IMR-90 (cell line): Measurements from ENCODE around the gene HSPB6. TPM values are rescaled to one million over a fixed set of nuclear protein-coding genes. Genes with fewer than 3 reads are reported as not detected.

Experiments
- ATAC-seq: fragments of 200-7000 bp; cut with Tn5 transposase; 2 replicates; pipeline ENCODE4 v1.9.1; 2020; ENCODE audit warnings: low read depth, mild to moderate bottlenecking, moderate library complexity
- BruUV-seq: library from RNA; stranded (reverse); fragments of 400-500 nt; replicated peaks from 2 replicates; lab custom pipeline; 2021; lab: Mats Ljungman, UMichigan
- CTCF ChIA-PET: fragments of 300-600 bp; formaldehyde crosslinking; extraction: SDS; loops from one replicate; lab custom pipeline; 2021; ENCODE audit warnings: antibody characterized with exemption; lab: Yijun Ruan, JAX
- POLR2A ChIA-PET: fragments of 300-600 bp; sonication (Branson Sonifier 250); formaldehyde crosslinking; loops from one replicate; lab custom pipeline; 2022; ENCODE audit warnings: antibody characterized with exemption; ENCODE audit not compliant: unreplicated experiment; lab: Charles Lee
- DNase-seq: peaks from one replicate; pipeline ENCODE4 v3.0.0; 2013
- H2AFZ ChIP-seq: replicated peaks from 2 replicates; pipeline ENCODE3; 2013; ENCODE audit warnings: low read length, mild to moderate bottlenecking; ENCODE audit not compliant: poor library complexity
- H2AK5ac ChIP-seq: 2 replicates; pipeline ENCODE4 v1.6.1; 2013; ENCODE audit warnings: low read depth, low read length, inconsistent platforms
- H2AK9ac ChIP-seq: replicated peaks from 2 replicates; pipeline ENCODE3; 2013; ENCODE audit warnings: mild to moderate bottlenecking, low read depth, low read length, moderate library complexity; ENCODE audit not compliant: poor library complexity
- H2BK120ac ChIP-seq: 2 replicates; pipeline ENCODE4 v1.6.1; 2013; ENCODE audit warnings: low read depth, low read length, inconsistent platforms
- H2BK15ac ChIP-seq: 3 replicates; pipeline ENCODE4 v1.6.1; 2013; ENCODE audit warnings: low read depth, low read length, inconsistent platforms
- H2BK20ac ChIP-seq: 2 replicates; pipeline ENCODE4 v1.6.1; 2013; ENCODE audit warnings: low read depth, mild to moderate bottlenecking, inconsistent platforms, low read length, moderate library complexity
- H2BK5ac ChIP-seq: 2 replicates; pipeline ENCODE4 v1.6.1; 2013; ENCODE audit warnings: mild to moderate bottlenecking, low read depth, low read length, inconsistent platforms; ENCODE audit not compliant: poor library complexity, severe bottlenecking
- H3K14ac ChIP-seq: replicated peaks from 2 replicates; pipeline ENCODE4 v1.6.1; 2013; ENCODE audit warnings: low read depth, low read length, inconsistent platforms
- H3K18ac ChIP-seq: 2 replicates; pipeline ENCODE4 v1.6.1; 2013; ENCODE audit warnings: low read depth, low read length, control low read depth
- H3K23ac ChIP-seq: 2 replicates; pipeline ENCODE4 v1.6.1; 2013; ENCODE audit warnings: low read depth, low read length, inconsistent platforms
- H3K27ac ChIP-seq: 2 replicates; pipeline ENCODE4 v1.5.1; 2013; ENCODE audit warnings: mild to moderate bottlenecking, control low read depth, low read length; ENCODE audit not compliant: insufficient read depth
- H3K27me3 ChIP-seq: 2 replicates; pipeline ENCODE4 v1.6.1; 2013; ENCODE audit warnings: low read length; ENCODE audit not compliant: control insufficient read depth, insufficient read depth
- H3K36me3 ChIP-seq: 2 replicates; pipeline ENCODE4 v1.6.1; 2013; ENCODE audit warnings: low read length, mixed read lengths; ENCODE audit not compliant: control insufficient read depth, insufficient read depth
- H3K4ac ChIP-seq: 2 replicates; pipeline ENCODE4 v1.6.1; 2013; ENCODE audit warnings: low read depth, low read length, inconsistent platforms
- H3K4me1 ChIP-seq: 2 replicates; pipeline ENCODE4 v1.6.1; 2013; ENCODE audit warnings: low read length, mixed read lengths; ENCODE audit not compliant: control insufficient read depth, insufficient read depth
- H3K4me2 ChIP-seq: 2 replicates; pipeline ENCODE4 v1.6.1; 2013; ENCODE audit warnings: low read depth, mild to moderate bottlenecking, control low read depth, low read length, moderate library complexity
- H3K4me3 ChIP-seq: 2 replicates; pipeline ENCODE4 v1.5.1; 2013; ENCODE audit warnings: low read depth, mild to moderate bottlenecking, control low read depth, low read length, moderate library complexity; ENCODE audit not compliant: insufficient read depth
- H3K56ac ChIP-seq: 2 replicates; pipeline ENCODE4 v1.6.1; 2013; ENCODE audit warnings: low read length, inconsistent platforms; ENCODE audit not compliant: insufficient read depth; ENCODE audit errors: extremely low read depth
- H3K79me1 ChIP-seq, 2 experiments: 2 replicates each; pipeline ENCODE4 v1.6.1; 2013; ENCODE audit warnings: low read length in 2 of 2, inconsistent platforms in 1 of 2, low read depth in 1 of 2
- H3K9ac ChIP-seq: 2 replicates; pipeline ENCODE4 v1.6.1; 2013; ENCODE audit warnings: low read depth, low read length, control low read depth
- H3K9me1 ChIP-seq: 2 replicates; pipeline ENCODE4 v1.6.1; 2013; ENCODE audit warnings: low read length, inconsistent platforms; ENCODE audit not compliant: insufficient read depth
- H3K9me3 ChIP-seq: 2 replicates; pipeline ENCODE4 v1.6.1; 2013; ENCODE audit warnings: low read length; ENCODE audit not compliant: control insufficient read depth, insufficient read depth
- H4K20me1 ChIP-seq: 2 replicates; pipeline ENCODE4 v1.6.1; 2013; ENCODE audit warnings: low read length, inconsistent platforms; ENCODE audit not compliant: insufficient read depth
- H4K5ac ChIP-seq: 2 replicates; pipeline ENCODE4 v1.6.1; 2013; ENCODE audit warnings: mild to moderate bottlenecking, low read depth, low read length, control low read depth
- H4K8ac ChIP-seq, 2 experiments: 2 replicates each; pipeline ENCODE4 v1.6.1; 2013; ENCODE audit warnings: low read depth in 2 of 2, low read length in 2 of 2, control low read depth in 1 of 2, inconsistent platforms in 1 of 2
- H4K91ac ChIP-seq: 2 replicates; pipeline ENCODE4 v1.6.1; 2013; ENCODE audit warnings: low read depth, low read length, inconsistent platforms; ENCODE audit not compliant: insufficient read depth
- CHD1 ChIP-seq: IDR thresholded peaks from 2 replicates; pipeline ENCODE4 v1.6.1; 2012; ENCODE audit warnings: low read depth, low read length, improper control_type of control experiment
- FOS ChIP-seq: fragments of 150-350 bp; IDR thresholded peaks from 2 replicates; pipeline ENCODE4 v1.6.1; 2016; ENCODE audit warnings: low read depth, low read length
- MAFK ChIP-seq: IDR thresholded peaks from 2 replicates; pipeline ENCODE4 v1.6.1; 2012; ENCODE audit warnings: low read depth, low read length, improper control_type of control experiment
- MAZ ChIP-seq: IDR thresholded peaks from 2 replicates; pipeline ENCODE4 v1.6.1; 2012; ENCODE audit warnings: low read depth, mild to moderate bottlenecking, low read length, improper control_type of control experiment, moderate library complexity, borderline replicate concordance
- NFE2L2 ChIP-seq: fragments of 150-350 bp; IDR thresholded peaks from 2 replicates; pipeline ENCODE4 v1.6.1; 2016; ENCODE audit warnings: low read depth, mild to moderate bottlenecking, low read length
- POLR2A ChIP-seq: IDR thresholded peaks from 2 replicates; pipeline ENCODE4 v1.6.1; 2012; ENCODE audit warnings: mild to moderate bottlenecking, low read depth, low read length
- RAD21 ChIP-seq: IDR thresholded peaks from 2 replicates; pipeline ENCODE4 v1.6.1; 2012; ENCODE audit warnings: low read length, improper control_type of control experiment
- RCOR1 ChIP-seq: IDR thresholded peaks from 2 replicates; pipeline ENCODE4 v1.6.1; 2012; ENCODE audit warnings: mild to moderate bottlenecking, low read length, improper control_type of control experiment; ENCODE audit not compliant: insufficient replicate concordance
- RFX5 ChIP-seq: IDR thresholded peaks from 2 replicates; pipeline ENCODE4 v1.8.0; 2012; ENCODE audit warnings: low read depth, mild to moderate bottlenecking, low read length, moderate library complexity
- WGBS, 2 experiments: methylation state at CpG; one replicate each; pipeline versions ENCODE4 v1.1.5 to v1.1.7; 2013; ENCODE audit warnings: missing lambda C conversion rate in 2 of 2; ENCODE audit not compliant: insufficient read length in 1 of 2; ENCODE audit errors: extremely low coverage in 2 of 2; 5-methylcytosine and 5-hydroxymethylcytosine counted together
- dilution Hi-C: fragments of 300-500 bp; cut with HindIII; formaldehyde crosslinking; loops from one replicate; pipeline ENCODE4 v1.14.3; 2018; ENCODE audit warnings: low sequenced_read_pairs; ENCODE audit not compliant: unreplicated experiment
- in situ Hi-C: fragments of 300-500 bp; cut with MboI; formaldehyde crosslinking; loops from 3 replicates; pipeline ENCODE4 v1.14.3; 2019; ENCODE audit warnings: low sequenced_read_pairs, inconsistent platforms, mixed read lengths
- intact Hi-C: fragments of 100-400 bp; cut with micrococcal nuclease; formaldehyde crosslinking; loops from 2 replicates; pipeline ENCODE4 v1.10.0; 2022
- polyA plus RNA-seq, 3 experiments: library from polyadenylated mRNA; depleted of rRNA; stranded (reverse); fragments of >200 nt; gene quantifications; 2 replicates each; pipeline ENCODE4 v1.2.3, GENCODE V29; 2012; ENCODE audit warnings: low replicate concordance in 1 of 3
- total RNA-seq: library from RNA; depleted of rRNA; stranded (reverse); fragments of >200 nt; gene quantifications from 2 replicates; pipeline ENCODE4 v1.2.3, GENCODE V29; 2012
- TF ChIP-seq, protein P1 (sequence below): fragments of 150-350 bp; IDR thresholded peaks from 2 replicates; pipeline ENCODE4 v1.6.1; 2016; ENCODE audit warnings: low read depth, mild to moderate bottlenecking, low read length, moderate library complexity, borderline replicate concordance
- TF ChIP-seq, protein P2 (sequence below): conservative IDR thresholded peaks from 2 replicates; pipeline ENCODE4 v1.5.1; 2012; ENCODE audit warnings: mild to moderate bottlenecking, low read depth, low read length, improper control_type of control experiment

The HSPB6 gene
- total and polyA plus RNA-seq, 2 of the 4 experiments (the other 2 are of a cell fraction), result 5.7 to 206 TPM

DNA sequence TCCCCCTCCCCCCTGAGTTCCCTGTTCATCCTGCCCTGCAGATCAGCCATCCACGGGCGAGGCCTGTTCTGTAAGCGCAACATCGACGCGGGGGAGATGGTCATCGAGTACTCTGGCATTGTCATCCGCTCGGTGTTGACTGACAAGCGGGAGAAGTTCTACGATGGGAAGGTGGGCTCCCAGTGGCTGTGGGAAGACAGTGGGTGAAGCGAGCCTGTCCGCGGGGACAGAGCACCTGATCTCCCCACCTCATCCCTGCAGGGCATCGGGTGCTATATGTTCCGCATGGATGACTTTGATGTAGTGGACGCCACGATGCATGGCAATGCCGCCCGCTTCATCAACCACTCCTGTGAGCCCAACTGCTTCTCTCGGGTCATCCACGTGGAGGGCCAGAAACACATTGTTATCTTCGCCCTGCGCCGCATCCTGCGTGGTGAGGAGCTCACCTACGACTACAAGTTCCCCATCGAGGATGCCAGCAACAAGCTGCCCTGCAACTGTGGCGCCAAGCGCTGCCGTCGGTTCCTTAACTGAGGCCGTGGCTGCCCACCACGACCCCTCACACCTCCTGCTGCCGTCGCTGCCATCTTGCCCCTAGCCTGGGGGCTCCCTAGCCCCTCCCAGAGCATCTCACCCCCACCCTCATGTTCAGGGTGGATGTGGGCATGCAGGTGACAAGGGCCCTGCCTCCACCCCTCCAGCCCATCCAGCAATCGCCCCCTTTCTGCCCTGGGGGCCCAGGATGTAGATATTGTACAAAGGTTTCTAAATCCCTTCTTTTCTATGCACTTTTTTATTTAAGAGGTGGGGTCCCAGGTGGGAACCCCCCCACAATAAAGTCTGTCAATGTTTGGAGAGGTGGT lies 18.6 kb downstream of the HSPB6 start (continued):
- TF ChIP-seq FOS (no peak), RAD21 (no peak)

DNA sequence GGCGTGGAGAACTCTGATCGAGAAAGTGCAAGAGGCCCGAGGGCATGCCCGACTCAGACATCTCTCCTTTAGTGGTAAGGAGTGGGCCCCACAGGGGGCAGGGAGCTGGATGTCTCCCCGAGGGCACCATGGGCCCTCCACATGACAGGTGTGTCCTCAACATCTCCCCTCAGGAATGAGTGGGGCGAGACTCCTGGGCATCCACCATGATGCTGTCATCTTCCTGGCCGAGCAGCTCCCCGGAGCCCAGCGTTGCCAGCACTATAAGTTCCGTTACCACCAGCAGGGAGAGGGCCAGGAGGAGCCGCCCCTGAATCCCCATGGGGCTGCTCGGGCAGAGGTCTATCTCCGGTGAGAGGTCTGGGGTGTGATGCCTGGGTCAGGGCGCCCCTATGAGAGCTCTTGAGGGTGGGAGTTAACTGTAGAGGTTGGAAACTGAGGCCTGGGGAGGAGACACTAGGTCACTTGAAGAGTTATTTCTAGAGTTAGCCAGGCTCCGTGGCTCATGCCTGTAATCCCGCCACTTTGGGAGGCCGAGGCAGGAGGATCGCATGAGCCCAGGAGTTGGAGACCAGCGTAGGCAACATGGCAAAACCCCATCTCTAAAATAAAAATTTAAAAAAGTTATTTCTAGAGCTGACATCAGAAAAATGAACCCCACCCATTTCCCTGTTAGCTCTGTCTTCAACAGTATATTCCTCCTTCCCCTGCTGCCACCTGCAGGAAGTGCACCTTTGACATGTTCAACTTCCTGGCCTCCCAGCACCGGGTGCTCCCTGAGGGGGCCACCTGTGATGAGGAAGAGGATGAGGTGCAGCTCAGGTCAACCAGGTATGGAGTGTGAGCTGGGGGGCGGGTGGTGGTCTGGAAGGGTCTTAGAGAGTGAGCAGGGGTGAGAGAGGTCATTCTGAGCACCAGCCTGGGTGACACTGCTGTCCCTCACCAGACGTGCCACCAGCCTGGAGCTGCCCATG lies 19.6 kb downstream of the HSPB6 start:
- Histone ChIP-seq H2BK120ac (no peak overlapping the region), H3K14ac (no peak overlapping the region), H3K9ac (no peak overlapping the region), H3K4me2 (no peak overlapping the region), H2BK15ac (no peak overlapping the region), H3K4me1 (0 out of 2 replicates have a peak, but pooled peaks cover 3% of the 10 kb centered on the region), H4K91ac (no peak overlapping the region), H2BK20ac (no peak overlapping the region), H3K79me1 (peaks cover 0 to 20% of the 10 kb centered on the region in 2 experiments; a peak in 2 of 4 replicates), H3K27me3 (no peaks in the 10 kb centered on the region), H4K20me1 (no peaks in the 10 kb centered on the region; the same call in 1 of the 2 replicates), H3K27ac (no peak overlapping the region), H3K23ac (no peak overlapping the region), H2BK5ac (no peak overlapping the region), H3K56ac (no peak overlapping the region), H2AK5ac (no peak overlapping the region), H4K8ac (no peak overlapping the region), H3K18ac (no peak overlapping the region), H3K36me3 (peaks cover 59% of the 10 kb centered on the region), H2AK9ac (no peak overlapping the region), H3K4ac (no peak overlapping the region), H3K9me3 (no peaks in the 10 kb centered on the region), H3K4me3 (no peak overlapping the region), H3K9me1 (no peaks in the 10 kb centered on the region), H2AFZ (no peak overlapping the region), H4K5ac (no peak overlapping the region)
- DNase-seq (no peak), ATAC-seq (no peak)
- 97% methylated on average over 7 of the region's 22 CpGs; no CpG with 5 or more reads in 1 of the 2 experiments for WGBS, 2 experiments
- dilution Hi-C loops, result no loop called here
- in situ Hi-C loops, result no loop called here
- ChIA-PET POLR2A (interaction anchor here (0.6 kb wide), 1 partner anchor 17 kb away, joined by 3 read pairs; no protein-coding TSS in a partner anchor), CTCF (no interaction called here)
- no TSS peak for BruUV-seq
- intact Hi-C loops, result no loop called here
- no peak for TF ChIP-seq RCOR1
- TF ChIP-seq MAFK, result no peak
- no peak for TF ChIP-seq POLR2A
- no peak for TF ChIP-seq NFE2L2
- no peak for TF ChIP-seq CHD1
- TF ChIP-seq, protein P1, sequence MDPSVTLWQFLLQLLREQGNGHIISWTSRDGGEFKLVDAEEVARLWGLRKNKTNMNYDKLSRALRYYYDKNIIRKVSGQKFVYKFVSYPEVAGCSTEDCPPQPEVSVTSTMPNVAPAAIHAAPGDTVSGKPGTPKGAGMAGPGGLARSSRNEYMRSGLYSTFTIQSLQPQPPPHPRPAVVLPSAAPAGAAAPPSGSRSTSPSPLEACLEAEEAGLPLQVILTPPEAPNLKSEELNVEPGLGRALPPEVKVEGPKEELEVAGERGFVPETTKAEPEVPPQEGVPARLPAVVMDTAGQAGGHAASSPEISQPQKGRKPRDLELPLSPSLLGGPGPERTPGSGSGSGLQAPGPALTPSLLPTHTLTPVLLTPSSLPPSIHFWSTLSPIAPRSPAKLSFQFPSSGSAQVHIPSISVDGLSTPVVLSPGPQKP, result no peak
- no peak for TF ChIP-seq RFX5
- no peak for TF ChIP-seq MAZ
- TF ChIP-seq, protein P2, sequence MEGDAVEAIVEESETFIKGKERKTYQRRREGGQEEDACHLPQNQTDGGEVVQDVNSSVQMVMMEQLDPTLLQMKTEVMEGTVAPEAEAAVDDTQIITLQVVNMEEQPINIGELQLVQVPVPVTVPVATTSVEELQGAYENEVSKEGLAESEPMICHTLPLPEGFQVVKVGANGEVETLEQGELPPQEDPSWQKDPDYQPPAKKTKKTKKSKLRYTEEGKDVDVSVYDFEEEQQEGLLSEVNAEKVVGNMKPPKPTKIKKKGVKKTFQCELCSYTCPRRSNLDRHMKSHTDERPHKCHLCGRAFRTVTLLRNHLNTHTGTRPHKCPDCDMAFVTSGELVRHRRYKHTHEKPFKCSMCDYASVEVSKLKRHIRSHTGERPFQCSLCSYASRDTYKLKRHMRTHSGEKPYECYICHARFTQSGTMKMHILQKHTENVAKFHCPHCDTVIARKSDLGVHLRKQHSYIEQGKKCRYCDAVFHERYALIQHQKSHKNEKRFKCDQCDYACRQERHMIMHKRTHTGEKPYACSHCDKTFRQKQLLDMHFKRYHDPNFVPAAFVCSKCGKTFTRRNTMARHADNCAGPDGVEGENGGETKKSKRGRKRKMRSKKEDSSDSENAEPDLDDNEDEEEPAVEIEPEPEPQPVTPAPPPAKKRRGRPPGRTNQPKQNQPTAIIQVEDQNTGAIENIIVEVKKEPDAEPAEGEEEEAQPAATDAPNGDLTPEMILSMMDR, result no peak
